DND-41 (cell line): Measurements from ENCODE around the gene MTG2.

Experiments
- ATAC-seq: fragments of 200-7000 bp; cut with Tn5 transposase; 3 replicates; pipeline ENCODE4 v1.9.1; 2021; ENCODE audit warnings: low read depth; ENCODE audit not compliant: insufficient read depth
- DNase-seq: peaks from one replicate; pipeline ENCODE4 v3.0.0-alpha.2; 2020
- H2AFZ ChIP-seq: 2 replicates; pipeline ENCODE4 v1.6.0; 2012; ENCODE audit warnings: low read depth, low read length
- H3K27ac ChIP-seq: 2 replicates; pipeline ENCODE4 v1.5.1; 2012; ENCODE audit warnings: low read length, inconsistent platforms
- H3K27me3 ChIP-seq: fragments of 200-600 bp; sonication (generic); 2 replicates; pipeline ENCODE4 v1.6.0; 2012; ENCODE audit warnings: low read length, mild to moderate bottlenecking, inconsistent platforms; ENCODE audit not compliant: insufficient read depth, poor library complexity
- H3K36me3 ChIP-seq: 2 replicates; pipeline ENCODE4 v1.5.1; 2012; ENCODE audit warnings: low read length, inconsistent platforms; ENCODE audit not compliant: insufficient read depth
- H3K4me1 ChIP-seq: 2 replicates; pipeline ENCODE4 v1.5.1; 2012; ENCODE audit warnings: mild to moderate bottlenecking, low read length; ENCODE audit not compliant: insufficient read depth
- H3K4me2 ChIP-seq: 2 replicates; pipeline ENCODE4 v1.6.0; 2012; ENCODE audit warnings: mild to moderate bottlenecking, moderate library complexity, low read length, inconsistent platforms; ENCODE audit not compliant: insufficient read depth
- H3K4me3 ChIP-seq, 2 experiments: fragments of 200-600 bp in 1 of 2; shearing (Covaris generic) in 1 of 2; 2 replicates each; pipeline ENCODE4 v1.5.1; 2012 to 2016; ENCODE audit warnings: inconsistent platforms in 2 of 2, low read length in 2 of 2, mild to moderate bottlenecking in 2 of 2, low read depth in 1 of 2, moderate library complexity in 1 of 2
- H3K79me2 ChIP-seq: 2 replicates; pipeline ENCODE4 v1.6.0; 2012; ENCODE audit warnings: low read length, inconsistent platforms; ENCODE audit not compliant: insufficient read depth
- H3K9ac ChIP-seq: 2 replicates; pipeline ENCODE4 v1.6.0; 2012; ENCODE audit warnings: low read depth, mild to moderate bottlenecking, inconsistent platforms, low read length, moderate library complexity
- H3K9me3 ChIP-seq: 2 replicates; pipeline ENCODE4 v1.5.1; 2012; ENCODE audit warnings: low read length, moderate library complexity, mild to moderate bottlenecking, inconsistent platforms; ENCODE audit not compliant: insufficient read depth, severe bottlenecking
- H4K20me1 ChIP-seq: 2 replicates; pipeline ENCODE4 v1.6.0; 2012; ENCODE audit warnings: low read length; ENCODE audit not compliant: insufficient read depth
- CTCF ChIP-seq: IDR thresholded peaks from 2 replicates; pipeline ENCODE4 v1.5.1; 2012; ENCODE audit warnings: borderline replicate concordance, low read length, moderate library complexity, mild to moderate bottlenecking; ENCODE audit not compliant: poor library complexity, severe bottlenecking; ENCODE audit errors: extremely low read depth
- EZH2 ChIP-seq: IDR thresholded peaks from 3 replicates; pipeline ENCODE4 v1.6.1; 2012; ENCODE audit warnings: borderline replicate concordance, low read depth, mild to moderate bottlenecking, moderate library complexity, low read length, inconsistent platforms; ENCODE audit not compliant: severe bottlenecking

The MTG2 gene

GRCh38 chr20:62198496-62198895, 15.7 kb downstream of the MTG2 start:
- Histone ChIP-seq H3K9me3 (no peaks in the 10 kb centered on the region), H3K36me3 (peaks cover 70% of the 10 kb centered on the region), H3K79me2 (peaks cover 6% of the 10 kb centered on the region; the same call in 1 of the 2 replicates), H3K4me2 (no peak overlapping the region), H3K4me3 (no peak overlapping the region), H2AFZ (no peak overlapping the region), H3K27ac (no peak overlapping the region), H3K4me1 (peaks cover 26% of the 10 kb centered on the region), H4K20me1 (peaks cover 27% of the 10 kb centered on the region), H3K9ac (no peak overlapping the region), H3K27me3 (no peaks in the 10 kb centered on the region)
- no peak for DNase-seq
- ATAC-seq: no peak
- TF ChIP-seq CTCF: no peak
- no peak for TF ChIP-seq EZH2

GRCh38 chr20:62198931-62199330, 16.1 kb downstream of the MTG2 start:
- no peak overlapping the region for H3K4me2 ChIP-seq
- H3K27ac ChIP-seq: no peak overlapping the region
- DNase-seq: no peak
- peaks cover 22% of the 10 kb centered on the region for H3K4me1 ChIP-seq
- H3K79me2 ChIP-seq: peaks cover 6% of the 10 kb centered on the region; the same call in 1 of the 2 replicates
- no peaks in the 10 kb centered on the region for H3K27me3 ChIP-seq
- no peak for ATAC-seq
- no peak overlapping the region for H3K9ac ChIP-seq
- peaks cover 28% of the 10 kb centered on the region for H4K20me1 ChIP-seq
- H3K9me3 ChIP-seq: no peaks in the 10 kb centered on the region
- no peak overlapping the region for H3K4me3 ChIP-seq
- TF ChIP-seq CTCF (no peak), EZH2 (no peak)
- peaks cover 72% of the 10 kb centered on the region for H3K36me3 ChIP-seq
- H2AFZ ChIP-seq: no peak overlapping the region

- H4K20me1 ChIP-seq: peaks cover 25% of the 10 kb centered on the region
- ATAC-seq (no peak), DNase-seq (no peak)
- no peak overlapping the region for H3K9ac ChIP-seq
- H3K27me3 ChIP-seq: no peaks in the 10 kb centered on the region
- no peak overlapping the region for H2AFZ ChIP-seq
- H3K9me3 ChIP-seq: no peaks in the 10 kb centered on the region
- peaks cover 72% of the 10 kb centered on the region for H3K36me3 ChIP-seq
- H3K4me3 ChIP-seq: no peak overlapping the region
- peaks cover 5% of the 10 kb centered on the region; the same call in 1 of the 2 replicates for H3K79me2 ChIP-seq
- H3K4me2 ChIP-seq: no peak overlapping the region
- TF ChIP-seq EZH2 (no peak), CTCF (no peak)
- no peak overlapping the region for H3K27ac ChIP-seq
- H3K4me1 ChIP-seq: peaks cover 5% of the 10 kb centered on the region
Measured at GRCh38 chr20:62200491-62201172, 17.8 kb downstream of the MTG2 start.
